Measurements from ENCODE around the gene RPL28.

RPL28 gene
- 141 to 182 reads per million in 2 donors for total RNA-seq

DNA sequence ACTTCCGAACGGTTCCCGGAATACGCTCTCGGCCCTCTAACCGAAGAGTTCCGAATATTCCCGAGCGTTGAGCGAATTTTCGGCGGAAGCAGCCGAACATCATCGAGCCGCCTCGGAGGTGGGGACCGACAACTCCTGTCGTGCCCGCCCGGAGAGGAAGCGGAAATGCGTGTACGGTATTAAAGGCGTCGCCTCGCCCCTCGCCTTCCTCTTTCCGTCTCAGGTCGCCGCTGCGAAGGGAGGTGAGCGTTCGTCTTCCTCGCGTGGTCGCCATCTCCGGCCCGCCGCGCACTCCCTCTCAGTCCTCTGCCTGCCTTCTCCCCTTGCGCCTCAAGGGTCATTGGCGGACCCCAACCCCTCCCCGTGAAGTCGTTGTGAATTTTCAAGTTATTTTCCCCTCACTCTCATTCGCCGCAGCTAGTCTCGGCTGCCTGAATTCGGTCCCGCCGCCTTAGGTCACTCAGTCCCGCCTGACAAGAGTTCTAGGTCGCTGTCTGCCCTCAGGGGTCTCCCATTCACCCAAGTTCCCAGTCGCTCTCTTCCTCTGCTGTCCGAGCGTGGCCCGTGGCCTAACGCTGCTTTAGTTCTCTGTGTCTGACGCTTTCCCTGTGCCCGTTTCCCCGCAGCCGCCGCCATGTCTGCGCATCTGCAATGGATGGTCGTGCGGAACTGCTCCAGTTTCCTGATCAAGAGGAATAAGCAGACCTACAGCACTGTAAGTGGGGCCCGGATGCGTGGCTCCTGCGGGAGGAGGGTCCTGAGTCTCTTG is at the start of gene RPL28:
Gene RPL28 (plus strand): TSS at position 209 of the 769 bp plus-strand sequence. CDS start 426 bp downstream, at position 635.
- DNase-seq, result peak; percentile 81

- DNase-seq, result no peak
Measured at GRCh38 chr19:55336101-55336500, 49.6 kb upstream of the RPL28 start.

DNA sequence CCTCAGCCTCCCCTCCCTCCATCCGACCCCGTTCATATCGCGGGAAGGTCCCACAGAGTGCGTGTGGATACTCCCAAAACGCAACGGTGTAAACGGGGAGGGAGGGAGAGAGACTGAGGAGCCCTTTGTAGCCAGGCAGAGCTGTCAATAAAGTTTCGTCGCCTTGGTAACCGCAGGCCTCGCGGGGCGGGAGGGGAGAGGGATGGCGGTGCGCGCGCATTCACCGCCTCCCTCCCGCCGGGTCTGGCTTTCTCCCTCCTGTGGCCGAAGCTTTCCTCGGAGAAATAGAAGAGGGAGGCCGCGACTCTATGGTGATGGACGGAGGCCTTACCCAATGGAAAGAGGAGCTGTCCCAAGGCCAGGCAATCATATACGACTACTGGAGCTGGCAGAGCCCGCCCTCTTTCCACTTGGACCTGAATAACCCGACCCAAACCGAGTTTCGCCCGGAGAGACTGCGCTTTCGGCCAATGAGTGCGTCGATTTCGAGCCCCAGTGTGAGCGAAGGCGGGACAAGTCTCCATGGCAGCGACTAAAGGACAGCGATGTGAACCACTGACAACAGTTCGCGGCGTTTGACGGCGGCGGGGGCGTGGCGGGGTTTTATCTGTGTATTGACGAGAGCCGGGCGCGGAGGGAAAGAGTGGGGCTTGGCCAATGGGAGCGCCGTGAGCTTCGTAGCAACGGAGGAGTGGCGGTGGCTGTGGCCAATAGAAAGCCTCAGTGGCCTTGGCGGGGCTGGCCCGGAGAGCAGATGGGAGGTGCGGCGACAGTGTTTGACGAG is 46.4 kb upstream of the RPL28 start, which contains the start of gene KMT5C:
Gene KMT5C (plus strand): TSS at position 772 of the 784 bp plus-strand sequence. CDS start 2,061 bp downstream, outside the sequence.
- DNase-seq, result peak; percentile 99

- no peak for DNase-seq
Measured at GRCh38 chr19:55339889-55340783, 45.6 kb upstream of the RPL28 start.

GRCh38 chr19:55340784-55341147 is 45.0 kb upstream of the RPL28 start:
- DNase-seq, result no peak

DNA sequence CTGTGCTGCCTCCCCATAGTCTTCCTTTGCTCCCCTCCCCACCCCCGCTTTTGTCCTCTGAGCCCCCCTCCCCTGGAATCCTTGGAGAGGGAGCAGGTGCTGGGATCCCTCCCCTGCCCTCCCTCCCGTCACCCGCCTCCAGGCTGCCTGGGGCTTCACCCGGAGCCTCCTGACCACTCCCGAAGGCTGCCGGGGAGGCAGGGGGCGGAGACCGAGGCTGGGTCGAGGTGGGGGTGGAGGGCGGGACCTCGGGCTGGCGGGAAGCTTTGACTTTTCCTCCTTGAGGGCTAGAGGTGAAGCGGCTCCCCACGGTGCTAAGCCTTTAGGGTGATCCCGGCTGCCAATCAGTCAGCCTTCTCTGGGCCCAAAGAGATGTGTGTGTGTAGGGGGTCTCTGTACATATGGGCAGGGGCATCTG is 44.6 kb upstream of the RPL28 start:
- no peak for DNase-seq

GRCh38 chr19:55341595-55342531 is 43.9 kb upstream of the RPL28 start:
- DNase-seq, result no peak

GRCh38 chr19:55344444-55344843 is 41.3 kb upstream of the RPL28 start:
- DNase-seq, result no peak

DNA sequence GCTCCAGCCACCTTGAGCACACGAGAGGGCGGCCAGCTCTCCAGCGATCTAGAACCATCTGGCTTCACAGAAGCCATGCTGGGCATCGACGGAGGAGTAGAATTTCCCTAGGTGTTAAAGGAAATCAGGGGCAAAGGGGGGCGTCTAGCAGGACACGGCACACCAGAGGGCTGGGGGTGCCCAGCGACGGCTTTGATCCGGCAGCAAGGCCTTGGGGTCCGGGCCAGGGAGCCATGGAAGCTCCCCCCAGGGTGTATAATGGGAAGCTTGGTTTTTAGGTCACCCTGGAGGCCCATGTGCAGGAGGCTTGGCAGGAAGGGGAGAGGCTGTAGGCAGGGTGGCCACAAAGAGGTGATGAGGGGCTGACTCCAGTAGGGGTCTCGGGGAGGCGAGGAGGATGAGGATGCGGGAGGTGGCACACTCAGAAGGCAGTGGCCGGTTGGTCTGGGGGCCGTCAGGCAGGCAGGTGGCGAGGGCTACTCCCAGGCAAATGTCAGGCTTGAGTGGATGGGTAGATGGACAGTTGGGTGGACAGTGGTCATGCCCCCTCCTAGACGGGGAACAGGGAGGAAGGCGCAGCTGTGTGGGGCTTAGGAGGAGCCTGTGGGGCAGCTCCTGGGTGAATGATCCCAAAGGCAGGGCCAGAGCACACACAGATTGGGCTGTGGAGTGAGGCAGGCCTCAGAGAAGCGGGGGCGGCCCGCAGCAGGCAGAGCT is 40.5 kb upstream of the RPL28 start:
- no peak for DNase-seq

- DNase-seq, result no peak
Measured at GRCh38 chr19:55345818-55346724, 39.7 kb upstream of the RPL28 start.

DNA sequence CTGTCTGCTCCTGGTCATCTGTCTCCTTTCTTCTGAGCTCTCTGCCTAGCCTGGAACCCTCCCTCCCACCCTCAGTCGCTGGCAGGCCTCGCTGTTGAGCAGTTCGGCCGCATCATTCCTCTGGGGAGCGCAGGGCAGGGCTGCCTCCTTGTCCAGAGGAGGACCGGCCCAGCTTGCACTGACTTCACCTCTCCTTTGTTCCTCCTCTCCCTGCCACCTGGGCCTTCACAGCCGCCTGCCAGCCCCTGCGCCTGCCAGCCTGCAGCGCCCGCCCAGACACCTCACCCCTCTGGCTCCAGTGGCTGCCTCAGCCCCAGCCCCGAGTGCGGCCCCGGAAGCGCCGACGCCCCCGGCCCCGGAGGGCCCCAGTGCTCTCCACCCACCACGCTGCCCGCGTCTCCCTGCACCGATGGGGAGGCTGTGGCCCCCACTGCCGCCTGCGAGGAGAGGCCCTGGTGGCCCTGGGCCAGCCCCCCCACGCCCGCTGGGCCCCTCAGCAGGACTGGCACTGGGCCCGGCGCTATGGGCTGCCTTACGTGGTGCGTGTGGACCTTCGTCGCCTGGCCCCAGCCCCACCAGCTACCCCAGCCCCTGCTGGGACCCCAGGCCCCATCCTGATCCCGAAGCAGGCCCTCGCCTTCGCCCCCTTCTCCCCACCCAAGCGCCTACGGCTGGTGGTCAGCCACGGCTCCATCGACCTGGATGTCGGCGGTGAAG is 38.8 kb upstream of the RPL28 start:
- no peak for DNase-seq

DNA sequence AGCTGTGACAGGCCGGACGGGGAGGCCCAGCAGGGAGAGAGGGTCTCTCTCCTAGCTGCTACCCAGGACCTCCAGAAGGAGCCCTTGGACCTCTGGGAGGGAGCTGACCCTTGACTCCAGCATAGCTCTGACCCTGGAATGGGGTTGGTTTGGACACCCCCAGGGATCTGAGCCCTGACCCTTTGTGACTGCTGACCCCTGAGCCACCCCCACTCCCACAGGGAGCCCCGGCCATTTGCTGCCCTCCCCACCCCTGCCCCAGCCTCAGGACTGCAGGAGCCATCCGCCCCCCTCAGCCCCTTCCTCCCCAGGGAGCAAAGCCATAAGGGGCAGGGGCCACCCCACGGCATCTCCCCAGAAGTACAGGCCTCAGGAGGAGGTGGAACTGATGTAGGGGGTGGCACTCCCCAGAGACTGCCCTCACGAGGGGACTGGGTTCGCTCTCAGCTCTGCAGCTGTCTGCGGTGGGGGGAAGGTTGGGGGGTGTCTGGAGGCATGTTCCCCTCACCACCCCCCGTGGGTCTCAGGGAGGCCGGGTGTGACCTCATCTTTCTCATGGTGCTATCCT is 38.2 kb upstream of the RPL28 start:
- DNase-seq, result no peak

DNA sequence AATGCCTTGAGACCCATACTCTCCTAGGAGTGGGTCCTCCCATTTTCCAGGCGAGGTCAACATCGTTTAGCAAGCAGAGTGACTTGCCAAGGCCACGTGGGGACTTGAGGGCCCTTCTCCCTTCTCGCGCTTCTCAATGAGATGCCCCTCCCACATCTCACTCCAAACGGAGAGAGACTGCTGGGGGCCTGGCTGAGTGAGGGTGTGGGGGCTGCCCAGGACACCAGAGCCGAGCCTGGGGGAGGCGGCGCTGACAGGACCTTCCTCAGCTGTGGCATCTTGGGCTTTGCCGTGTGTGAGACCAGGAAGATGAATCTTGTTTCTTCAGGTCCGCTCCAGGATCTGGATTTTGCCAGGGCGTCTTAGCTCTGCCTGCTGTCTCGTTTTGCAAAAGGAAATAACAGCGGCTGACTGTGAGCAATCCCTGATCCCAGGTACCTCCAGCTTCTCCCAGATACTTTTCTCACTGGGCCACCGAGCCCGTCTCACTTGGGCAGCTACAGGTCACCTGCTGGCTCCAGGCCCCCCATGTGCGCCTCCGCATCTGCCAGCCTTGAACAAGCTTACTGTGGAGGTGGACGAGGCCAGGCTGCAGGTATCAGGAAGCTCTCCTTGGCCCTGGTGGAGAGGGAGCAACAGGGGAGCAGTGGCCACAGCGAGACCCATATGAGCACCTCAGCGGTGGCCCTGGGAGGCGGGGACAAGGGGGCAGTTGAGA is 37.3 kb upstream of the RPL28 start:
- no peak for DNase-seq

- DNase-seq, result no peak
Measured at GRCh38 chr19:55350620-55351315, 35.0 kb upstream of the RPL28 start.

- DNase-seq, result no peak
Measured at GRCh38 chr19:55352040-55352439, 33.7 kb upstream of the RPL28 start.

DNA sequence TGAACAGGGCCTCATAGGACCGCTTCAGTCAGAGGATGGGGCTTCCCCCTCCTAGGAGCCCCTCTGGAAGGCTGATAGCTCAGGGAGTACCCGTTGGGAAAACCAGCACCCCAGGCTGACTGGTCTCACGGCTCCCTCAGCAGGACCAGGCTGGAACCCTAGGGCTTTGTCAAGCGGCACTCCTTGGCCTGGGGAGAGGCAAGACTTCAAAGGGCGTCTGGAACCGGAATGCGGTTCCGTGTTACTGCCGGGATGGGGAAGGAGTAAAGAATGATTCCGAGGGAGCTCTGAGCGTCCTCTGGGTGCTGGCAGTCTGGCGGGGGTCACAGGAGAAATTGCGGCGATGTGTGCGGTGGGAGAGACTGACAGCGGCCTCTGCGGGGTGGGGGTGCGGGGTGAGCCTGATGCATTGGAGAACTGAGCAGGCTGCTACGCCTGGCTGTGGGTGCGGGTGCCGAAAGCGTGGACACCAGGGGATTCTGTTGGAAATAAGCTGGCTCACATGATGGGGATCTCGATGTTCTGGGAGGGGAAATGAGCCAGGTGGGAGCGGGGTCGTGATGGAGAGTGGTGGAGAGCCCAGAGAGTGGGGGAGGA is 33.1 kb upstream of the RPL28 start:
- no peak for DNase-seq

DNA sequence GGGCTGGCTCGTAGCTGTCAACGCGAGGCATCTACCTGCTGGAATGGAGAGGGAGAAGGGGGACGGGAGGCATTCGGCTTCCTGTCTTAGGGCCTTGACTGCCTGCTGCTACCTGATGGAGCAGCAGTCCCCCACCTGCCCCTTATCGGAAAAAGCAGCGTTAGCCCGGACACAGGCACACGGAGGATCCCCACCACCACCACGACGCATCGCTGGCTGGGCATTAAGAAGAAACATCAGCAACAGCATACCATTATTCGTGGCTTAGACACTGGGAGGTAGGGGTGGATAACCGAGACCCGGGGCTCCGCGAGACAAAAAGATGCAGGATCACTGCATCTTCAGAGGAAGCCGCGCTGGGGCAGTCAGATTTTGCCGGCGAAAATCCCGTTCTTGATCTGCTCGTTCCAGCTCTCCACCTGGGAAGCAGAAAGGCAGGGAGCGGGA is 32.4 kb upstream of the RPL28 start:
- no peak for DNase-seq
